Tibial nerve (tissue), 3 donors: ENCODE results near the gene CA12.

ENCODE experiments used
- POLR2A ChIP-seq, 2 donors: fragments of 450-650 bp; IDR thresholded peaks; one replicate each; pipeline ENCODE4 v1.6.1; 2017; ENCODE audit warnings: antibody characterized with exemption in 2 of 2, mild to moderate bottlenecking in 2 of 2, moderate library complexity in 2 of 2
- TF ChIP-seq, protein P1 (sequence below), 5 experiments: fragments of 200-600 bp in 3 of 5; fragments of 450-650 bp in 2 of 5; sonication (generic) in 3 of 5; IDR thresholded peaks; one replicate each; pipeline ENCODE4 v1.5.1; 2016 to 2019; ENCODE audit warnings: antibody characterized with exemption in 5 of 5, mild to moderate bottlenecking in 3 of 5, moderate library complexity in 2 of 5

DNA sequence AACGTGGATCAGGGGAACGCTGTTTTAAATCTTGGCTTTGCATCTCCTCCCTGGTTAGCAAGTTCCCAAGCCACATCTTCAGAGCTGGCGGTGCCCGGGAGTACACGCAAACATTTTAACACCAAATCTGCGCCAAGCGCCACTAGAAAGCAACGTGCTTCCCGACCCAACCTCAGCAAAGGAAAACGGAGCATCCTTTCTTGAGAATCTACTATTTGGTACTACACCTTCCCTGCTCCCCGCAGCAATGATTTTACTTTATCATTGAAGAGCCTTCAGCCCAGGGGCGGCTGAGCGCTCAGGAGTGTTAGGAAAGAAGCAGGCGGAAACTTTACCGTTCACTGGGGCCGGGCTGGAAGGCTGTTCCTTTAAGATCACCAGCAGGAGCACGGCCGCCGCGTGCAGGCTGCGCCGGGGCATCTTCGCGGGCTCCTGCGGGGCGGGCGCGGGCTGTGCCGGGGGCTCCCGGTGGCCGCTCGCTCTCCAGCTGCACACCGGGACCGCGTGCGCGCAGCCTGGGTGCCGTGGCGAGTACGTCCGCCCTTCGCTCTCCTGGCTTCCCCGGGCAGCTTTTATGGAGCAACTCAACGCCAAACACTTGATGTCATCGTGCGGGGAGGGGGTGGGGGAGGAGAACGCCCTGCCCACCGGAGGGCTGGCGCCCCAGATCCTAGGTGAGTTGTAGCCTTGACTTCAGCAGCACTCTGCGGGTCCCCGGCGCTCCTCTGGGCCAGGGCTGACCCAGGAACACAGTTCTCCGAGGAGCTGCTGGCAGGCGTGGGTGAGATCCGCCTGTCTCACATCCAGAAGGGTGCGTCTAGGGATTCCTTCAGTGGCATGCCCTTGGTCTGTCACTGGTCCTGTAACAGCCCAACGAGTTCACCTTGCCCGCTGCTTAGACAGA lies at the start of gene CA12:
- TF ChIP-seq POLR2A (IDR thresholded peaks at IDR 0.05), result no peak
- TF ChIP-seq, protein P1, sequence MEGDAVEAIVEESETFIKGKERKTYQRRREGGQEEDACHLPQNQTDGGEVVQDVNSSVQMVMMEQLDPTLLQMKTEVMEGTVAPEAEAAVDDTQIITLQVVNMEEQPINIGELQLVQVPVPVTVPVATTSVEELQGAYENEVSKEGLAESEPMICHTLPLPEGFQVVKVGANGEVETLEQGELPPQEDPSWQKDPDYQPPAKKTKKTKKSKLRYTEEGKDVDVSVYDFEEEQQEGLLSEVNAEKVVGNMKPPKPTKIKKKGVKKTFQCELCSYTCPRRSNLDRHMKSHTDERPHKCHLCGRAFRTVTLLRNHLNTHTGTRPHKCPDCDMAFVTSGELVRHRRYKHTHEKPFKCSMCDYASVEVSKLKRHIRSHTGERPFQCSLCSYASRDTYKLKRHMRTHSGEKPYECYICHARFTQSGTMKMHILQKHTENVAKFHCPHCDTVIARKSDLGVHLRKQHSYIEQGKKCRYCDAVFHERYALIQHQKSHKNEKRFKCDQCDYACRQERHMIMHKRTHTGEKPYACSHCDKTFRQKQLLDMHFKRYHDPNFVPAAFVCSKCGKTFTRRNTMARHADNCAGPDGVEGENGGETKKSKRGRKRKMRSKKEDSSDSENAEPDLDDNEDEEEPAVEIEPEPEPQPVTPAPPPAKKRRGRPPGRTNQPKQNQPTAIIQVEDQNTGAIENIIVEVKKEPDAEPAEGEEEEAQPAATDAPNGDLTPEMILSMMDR (IDR thresholded peaks at IDR 0.05), result no peak
